Mesenchymal stem cell (in vitro differentiated cells and primary cell): ENCODE measurements around the gene MARCHF7.
A peak's percentile ranks its signal among the peaks of the same experiment; 100 is the strongest.

Source experiments
- DNase-seq: peaks from one replicate; pipeline ENCODE4 v3.0.0-alpha.2; 2013
- H2AFZ ChIP-seq: one replicate; pipeline ENCODE4 v1.6.1; 2013; ENCODE audit warnings: low read depth, mild to moderate bottlenecking, control low read depth, inconsistent platforms, low read length, moderate library complexity
- H2AK5ac ChIP-seq: 2 replicates; pipeline ENCODE4 v1.6.1; 2013; ENCODE audit warnings: low read length, moderate library complexity, mild to moderate bottlenecking, inconsistent platforms; ENCODE audit not compliant: severe bottlenecking
- H2BK120ac ChIP-seq: one replicate; pipeline ENCODE4 v1.6.1; 2013; ENCODE audit warnings: low read depth, mild to moderate bottlenecking, inconsistent platforms, low read length, moderate library complexity
- H2BK12ac ChIP-seq, 2 experiments: one replicate each; pipeline ENCODE4 v1.6.1; 2013; ENCODE audit warnings: inconsistent platforms in 2 of 2, low read length in 2 of 2, mild to moderate bottlenecking in 2 of 2, moderate library complexity in 2 of 2, control low read depth in 1 of 2
- H2BK15ac ChIP-seq: one replicate; pipeline ENCODE4 v1.6.1; 2013; ENCODE audit warnings: mild to moderate bottlenecking, low read depth, inconsistent platforms; ENCODE audit not compliant: poor library complexity, severe bottlenecking
- H2BK5ac ChIP-seq: 2 replicates; pipeline ENCODE4 v1.6.1; 2013; ENCODE audit warnings: low read depth, mild to moderate bottlenecking, low read length, control low read depth, inconsistent platforms; ENCODE audit not compliant: poor library complexity, severe bottlenecking
- H3K14ac ChIP-seq, 2 experiments: one replicate each; pipeline ENCODE4 v1.6.1; 2013; ENCODE audit warnings: inconsistent platforms in 2 of 2, low read length in 2 of 2, control low read depth in 1 of 2, mild to moderate bottlenecking in 1 of 2, moderate library complexity in 1 of 2
- H3K18ac ChIP-seq, 2 experiments: one replicate each; pipeline ENCODE4 v1.6.1; 2013; ENCODE audit warnings: inconsistent platforms in 2 of 2, low read length in 2 of 2, control low read depth in 1 of 2, low read depth in 1 of 2, mild to moderate bottlenecking in 1 of 2
- H3K23ac ChIP-seq, 2 experiments: one replicate each; pipeline ENCODE4 v1.6.1; 2013; ENCODE audit warnings: inconsistent platforms in 2 of 2, low read length in 2 of 2, mild to moderate bottlenecking in 2 of 2, moderate library complexity in 2 of 2, control low read depth in 1 of 2
- H3K27ac ChIP-seq: 2 replicates; pipeline ENCODE4 v1.5.1; 2013; ENCODE audit warnings: mild to moderate bottlenecking, moderate library complexity, low read length, control low read depth, inconsistent platforms; ENCODE audit not compliant: poor library complexity, severe bottlenecking
- H3K27me3 ChIP-seq, 2 experiments: 2 replicates each; pipeline versions ENCODE4 v1.6.1 to v1.7.0; 2013; ENCODE audit warnings: low read length in 2 of 2, mild to moderate bottlenecking in 2 of 2, moderate library complexity in 2 of 2, control low read depth in 1 of 2, inconsistent platforms in 1 of 2; ENCODE audit not compliant: control insufficient read depth in 1 of 2, insufficient read depth in 1 of 2
- H3K36me3 ChIP-seq, 2 experiments: 2 replicates each; pipeline versions ENCODE4 v1.6.1 to v1.7.0; 2013; ENCODE audit warnings: low read length in 2 of 2, control low read depth in 1 of 2, inconsistent platforms in 1 of 2, low read depth in 1 of 2, mild to moderate bottlenecking in 1 of 2; ENCODE audit not compliant: insufficient read depth in 2 of 2, control insufficient read depth in 1 of 2
- H3K4ac ChIP-seq, 2 experiments: one replicate each; pipeline ENCODE4 v1.6.1; 2013; ENCODE audit warnings: inconsistent platforms in 2 of 2, low read length in 2 of 2, mild to moderate bottlenecking in 2 of 2, moderate library complexity in 2 of 2, control low read depth in 1 of 2, low read depth in 1 of 2
- H3K4me1 ChIP-seq: 2 replicates; pipeline ENCODE4 v1.6.1; 2013; ENCODE audit warnings: low read depth, low read length, control low read depth; ENCODE audit not compliant: control insufficient read depth, insufficient read depth
- H3K4me2 ChIP-seq: 2 replicates; pipeline ENCODE4 v1.6.1; 2013; ENCODE audit warnings: low read length, mild to moderate bottlenecking, inconsistent platforms; ENCODE audit not compliant: poor library complexity, severe bottlenecking
- H3K4me3 ChIP-seq, 2 experiments: 2 replicates each; pipeline versions ENCODE4 v1.5.1 to v1.7.0; 2013; ENCODE audit warnings: low read length in 2 of 2, mild to moderate bottlenecking in 2 of 2, control low read depth in 1 of 2, low read depth in 1 of 2; ENCODE audit not compliant: insufficient read depth in 1 of 2
- H3K79me1 ChIP-seq: replicated peaks from 2 replicates; pipeline ENCODE4 v1.6.1; 2013; ENCODE audit warnings: mild to moderate bottlenecking, control low read depth, low read length, inconsistent platforms; ENCODE audit not compliant: poor library complexity, severe bottlenecking
- H3K9ac ChIP-seq: 2 replicates; pipeline ENCODE4 v1.7.0; 2013; ENCODE audit warnings: mild to moderate bottlenecking, low read length, moderate library complexity
- H3K9me3 ChIP-seq: 2 replicates; pipeline ENCODE4 v1.7.0; 2013; ENCODE audit warnings: mild to moderate bottlenecking, low read length; ENCODE audit not compliant: control insufficient read depth
- H4K8ac ChIP-seq: one replicate; pipeline ENCODE4 v1.6.1; 2013; ENCODE audit warnings: inconsistent platforms, mild to moderate bottlenecking, low read length, moderate library complexity
- H4K91ac ChIP-seq: one replicate; pipeline ENCODE4 v1.6.1; 2013; ENCODE audit warnings: mild to moderate bottlenecking, low read length, inconsistent platforms
- WGBS: methylation state at CpG from one replicate; pipeline ENCODE4 v1.1.7; 2013; ENCODE audit warnings: mixed read lengths; 5-methylcytosine and 5-hydroxymethylcytosine counted together

The MARCHF7 gene

GRCh38 chr2:159725713-159726112, 13.4 kb downstream of the MARCHF7 start:
- Histone ChIP-seq H4K91ac (no peak overlapping the region), H3K4me3 (no peak overlapping the region), H2BK12ac (no peak overlapping the region), H3K79me1 (peaks cover under 1% of the 10 kb centered on the region), H2AK5ac (no peak overlapping the region), H3K4ac (no peak overlapping the region), H3K27ac (no peak overlapping the region), H3K9me3 (no peaks in the 10 kb centered on the region), H3K27me3 (no peaks in the 10 kb centered on the region), H2BK5ac (no peak overlapping the region), H2BK120ac (no peak overlapping the region), H3K4me2 (no peak overlapping the region), H2BK15ac (no peak overlapping the region), H4K8ac (no peak overlapping the region), H3K4me1 (no peaks in the 10 kb centered on the region), H3K23ac (no peak overlapping the region), H3K18ac (no peak overlapping the region), H2AFZ (no peak overlapping the region), H3K9ac (no peak overlapping the region), H3K36me3 (peaks cover 8 to 65% of the 10 kb centered on the region in 2 experiments), H3K14ac (no peak overlapping the region)
- WGBS, result 100% methylated on average over 2 of the region's 3 CpGs
- DNase-seq, result no peak

GRCh38 chr2:159728629-159729028, 16.3 kb downstream of the MARCHF7 start:
- no peak overlapping the region for H3K27ac ChIP-seq
- no peak for DNase-seq
- H2BK12ac ChIP-seq, result no peak overlapping the region
- H3K18ac ChIP-seq, result no peak overlapping the region
- peaks cover 2% of the 10 kb centered on the region for H3K4me1 ChIP-seq
- no peak overlapping the region for H2AK5ac ChIP-seq
- H2BK15ac ChIP-seq, result no peak overlapping the region
- no peak overlapping the region for H3K23ac ChIP-seq
- H2BK120ac ChIP-seq, result no peak overlapping the region
- no peaks in the 10 kb centered on the region for H3K9me3 ChIP-seq
- no peak overlapping the region for H3K4me3 ChIP-seq
- no peak overlapping the region for H2BK5ac ChIP-seq
- 76% methylated on average over 2 of the region's 3 CpGs for WGBS
- no peaks in the 10 kb centered on the region for H3K27me3 ChIP-seq
- H3K79me1 ChIP-seq, result peaks cover 2% of the 10 kb centered on the region
- no peak overlapping the region for H4K8ac ChIP-seq
- H3K14ac ChIP-seq, result no peak overlapping the region
- no peak overlapping the region for H3K9ac ChIP-seq
- no peak overlapping the region for H3K4ac ChIP-seq
- H3K36me3 ChIP-seq, result peaks cover 25 to 67% of the 10 kb centered on the region in 2 experiments
- H4K91ac ChIP-seq, result no peak overlapping the region
- H2AFZ ChIP-seq, result no peak overlapping the region
- H3K4me2 ChIP-seq, result no peak overlapping the region

GRCh38 chr2:159735648-159736047, 23.3 kb downstream of the MARCHF7 start:
- whole genome bisulfite sequencing, result no CpG with 5 or more reads among the region's 1 CpG
- H2BK15ac ChIP-seq, result no peak overlapping the region
- no peak overlapping the region for H3K4ac ChIP-seq
- H3K36me3 ChIP-seq, result peaks cover 43 to 95% of the 10 kb centered on the region in 2 experiments
- H3K23ac ChIP-seq, result no peak overlapping the region
- H2BK120ac ChIP-seq, result no peak overlapping the region
- no peak overlapping the region for H3K9ac ChIP-seq
- H3K9me3 ChIP-seq, result no peaks in the 10 kb centered on the region
- peak overlapping the region; percentile 20 for H3K27ac ChIP-seq
- peaks cover 7% of the 10 kb centered on the region for H3K4me1 ChIP-seq
- no peak overlapping the region for H4K91ac ChIP-seq
- H2AK5ac ChIP-seq, result no peak overlapping the region
- no peak overlapping the region for H2AFZ ChIP-seq
- H2BK12ac ChIP-seq, result no peak overlapping the region
- H4K8ac ChIP-seq, result no peak overlapping the region
- H3K79me1 ChIP-seq, result peaks cover 6% of the 10 kb centered on the region
- no peak for DNase-seq
- no peak overlapping the region for H3K4me2 ChIP-seq
- no peak overlapping the region for H3K18ac ChIP-seq
- no peaks in the 10 kb centered on the region for H3K27me3 ChIP-seq
- peak overlapping the region in 1 of 2 experiments; percentile 22 for H3K14ac ChIP-seq
- H2BK5ac ChIP-seq, result no peak overlapping the region
- H3K4me3 ChIP-seq, result no peak overlapping the region

GRCh38 chr2:159736048-159736447, 23.7 kb downstream of the MARCHF7 start:
- Histone ChIP-seq H2BK15ac (no peak overlapping the region), H2BK5ac (no peak overlapping the region), H2BK12ac (no peak overlapping the region), H4K8ac (no peak overlapping the region), H3K4me1 (peaks cover 7% of the 10 kb centered on the region), H3K4ac (no peak overlapping the region), H2AK5ac (no peak overlapping the region), H3K79me1 (peaks cover 4% of the 10 kb centered on the region), H3K14ac (peak overlapping the region in 1 of 2 experiments; percentile 22), H3K9ac (no peak overlapping the region), H3K23ac (no peak overlapping the region), H3K9me3 (no peaks in the 10 kb centered on the region), H3K36me3 (peaks cover 39 to 94% of the 10 kb centered on the region in 2 experiments), H3K4me3 (no peak overlapping the region), H2AFZ (no peak overlapping the region), H4K91ac (no peak overlapping the region), H2BK120ac (no peak overlapping the region), H3K4me2 (no peak overlapping the region), H3K27me3 (no peaks in the 10 kb centered on the region), H3K18ac (no peak overlapping the region), H3K27ac (peak overlapping the region; percentile 20)
- peak; percentile 50 for DNase-seq
- 88% methylated on average over 1 of the region's 3 CpGs for WGBS
